8988T (cell line): ENCODE data around the gene SH3PXD2A.

Experiments used
- DNase-seq: peaks from one replicate; pipeline ENCODE4 v3.0.0; 2011

SH3PXD2A gene

DNA sequence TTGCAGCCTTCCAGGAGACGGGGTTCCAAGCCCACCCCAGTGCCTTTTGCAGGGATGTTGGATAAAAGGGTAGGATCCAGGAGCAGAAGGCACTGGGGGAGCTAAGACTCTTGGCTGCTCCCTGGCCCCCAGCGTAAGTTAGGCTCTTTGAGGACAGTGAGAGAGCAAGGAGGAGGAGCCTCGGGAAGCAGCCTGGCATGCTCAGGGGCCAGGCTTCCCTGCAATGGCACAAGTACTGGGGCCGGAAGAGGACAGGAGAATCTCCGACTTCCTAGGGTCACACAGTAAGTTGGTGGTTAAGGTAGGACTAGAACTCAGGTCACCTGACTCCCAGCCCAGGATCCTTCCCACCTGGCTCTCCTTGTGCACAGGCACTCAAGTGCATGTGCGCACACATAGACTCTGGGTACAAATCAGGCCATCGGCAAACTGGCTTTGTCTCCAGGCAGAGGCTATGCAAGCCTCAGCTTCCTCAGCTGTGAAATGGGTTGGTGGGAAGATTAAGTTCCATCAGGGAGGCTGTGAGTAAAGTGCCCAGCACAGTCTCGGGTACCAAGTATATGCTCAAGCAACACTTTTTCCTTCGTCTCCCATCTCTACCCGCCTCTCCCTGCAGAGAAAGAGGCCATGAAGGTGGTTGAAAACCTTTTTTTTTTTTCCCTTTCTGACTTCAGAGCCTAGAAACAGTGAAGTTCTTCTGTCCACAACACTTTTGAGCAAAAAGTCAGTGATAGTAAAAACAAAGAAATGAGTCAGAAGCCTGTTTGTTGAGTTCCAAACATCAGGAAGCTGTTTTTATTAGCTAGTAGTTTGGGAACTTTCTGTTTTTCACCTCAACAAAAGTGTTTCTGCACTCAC is 282.8 kb downstream of the SH3PXD2A start:
- no peak for DNase-seq

- no peak for DNase-seq
Measured at GRCh38 chr10:103571656-103571975, 283.8 kb downstream of the SH3PXD2A start.

- DNase-seq = no peak
Measured at GRCh38 chr10:103570844-103571655, 284.3 kb downstream of the SH3PXD2A start.

DNA sequence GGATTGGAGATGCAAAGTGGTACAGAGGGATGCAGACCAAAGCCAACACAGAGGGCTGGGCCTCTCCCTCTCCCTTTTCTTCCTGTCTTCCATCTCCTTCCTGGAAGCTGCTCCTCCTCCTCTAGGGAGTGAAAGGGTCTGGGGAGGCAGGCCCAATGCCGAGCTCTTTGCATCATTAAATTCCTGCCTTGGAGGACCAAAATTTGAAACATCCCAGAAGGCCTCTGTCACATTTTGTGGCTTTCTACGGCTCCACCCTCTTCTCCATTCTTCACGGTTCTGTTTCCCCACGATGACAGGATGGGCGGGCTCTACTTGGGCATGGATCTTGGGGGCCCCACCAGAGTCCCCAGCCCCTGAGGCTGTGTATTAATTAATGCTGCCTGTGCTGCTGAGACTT is 285.5 kb downstream of the SH3PXD2A start:
- DNase-seq = no peak

- DNase-seq = no peak
Measured at GRCh38 chr10:103568505-103568904, 286.9 kb downstream of the SH3PXD2A start.

GRCh38 chr10:103566536-103566935 is 288.8 kb downstream of the SH3PXD2A start:
- DNase-seq = no peak

- peak; percentile 88 for DNase-seq
Measured at GRCh38 chr10:103564776-103565520, 290.4 kb downstream of the SH3PXD2A start.

DNA sequence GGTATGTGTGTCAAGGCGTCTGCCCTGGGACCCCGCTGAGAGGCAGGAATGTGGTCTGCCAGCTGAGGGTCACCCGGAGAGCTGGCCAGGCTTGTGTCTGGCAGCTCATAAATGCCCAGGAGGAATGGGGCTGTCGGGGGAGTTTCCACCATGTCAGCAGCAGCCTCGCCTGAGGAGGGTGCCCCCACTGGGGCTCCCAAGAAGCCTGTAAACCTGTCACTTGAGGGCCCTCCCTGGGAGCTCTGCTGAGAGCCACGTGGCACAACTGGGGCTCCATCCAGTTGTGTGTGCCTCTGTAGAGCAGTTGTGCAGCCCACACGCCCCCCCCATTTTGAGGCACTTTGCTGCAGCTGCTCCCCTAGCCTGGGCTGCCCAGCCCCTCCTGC is 291.3 kb downstream of the SH3PXD2A start:
- DNase-seq = no peak

DNA sequence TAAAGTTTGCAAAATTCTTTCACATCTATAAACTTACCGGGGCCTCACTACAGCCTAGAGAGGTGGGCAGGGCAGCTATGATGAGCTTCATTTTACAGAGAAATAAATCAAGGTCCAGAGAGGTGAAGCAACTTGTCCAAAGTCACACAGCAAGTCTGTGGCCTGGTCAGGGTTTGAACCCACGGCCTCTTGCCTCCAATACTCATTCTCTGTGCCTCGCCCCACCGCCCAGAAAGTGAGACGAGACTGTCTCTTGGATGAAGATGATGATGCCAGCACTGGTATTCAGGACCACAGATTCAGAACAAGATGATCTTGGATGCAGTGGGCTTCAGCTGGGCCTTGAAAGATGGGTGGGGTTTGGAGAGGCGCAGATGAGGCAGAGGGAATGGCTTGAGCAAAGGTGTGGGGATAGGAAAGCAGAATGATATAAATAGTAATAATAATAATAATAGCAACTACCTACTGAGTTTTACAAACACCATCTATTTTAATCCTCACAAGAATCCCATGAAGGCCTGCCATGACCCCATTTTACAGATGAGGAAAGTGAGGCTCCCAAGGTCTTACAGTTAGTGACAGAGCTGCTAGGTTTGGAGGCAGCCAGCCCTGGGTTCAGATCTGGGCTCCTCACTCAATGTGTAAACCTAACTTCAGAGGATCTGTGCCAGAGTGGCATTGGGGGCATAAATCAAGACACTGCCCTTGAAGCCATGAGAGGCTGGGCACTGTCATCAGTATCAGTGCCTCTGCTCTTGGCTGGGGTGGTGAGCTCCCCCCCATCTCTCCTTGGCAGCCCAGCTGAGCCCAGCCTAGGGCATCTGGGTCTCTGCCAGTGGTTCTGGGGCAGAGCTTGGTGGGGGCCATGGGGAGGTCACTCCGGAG is 291.9 kb downstream of the SH3PXD2A start:
- DNase-seq = no peak

GRCh38 chr10:103562383-103562782 is 293.0 kb downstream of the SH3PXD2A start:
- no peak for DNase-seq

- no peak for DNase-seq
Measured at GRCh38 chr10:103560886-103561285, 294.5 kb downstream of the SH3PXD2A start.

GRCh38 chr10:103559776-103560175 is 295.6 kb downstream of the SH3PXD2A start:
- no peak for DNase-seq

DNA sequence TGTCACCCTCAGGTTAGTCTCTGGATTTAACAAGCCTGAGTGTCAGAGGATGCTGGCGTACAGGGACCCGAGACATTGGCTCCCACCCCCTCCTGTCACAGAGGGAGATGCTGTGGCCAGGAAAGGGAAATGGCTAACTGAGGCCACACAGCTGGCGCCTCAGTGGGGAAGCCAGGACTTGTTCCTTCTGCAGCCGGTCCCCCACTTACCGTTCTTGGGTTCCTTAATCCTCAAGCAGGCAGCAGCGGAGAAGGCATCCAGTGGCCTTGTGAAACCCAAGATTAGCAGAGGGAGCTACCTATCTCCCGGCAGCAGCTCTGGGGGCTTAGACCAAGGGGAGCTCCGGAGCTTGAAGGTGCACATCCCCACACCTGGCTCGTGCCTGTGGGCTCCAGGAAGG is 296.5 kb downstream of the SH3PXD2A start:
- no peak for DNase-seq

- DNase-seq = no peak
Measured at GRCh38 chr10:103557455-103557854, 297.9 kb downstream of the SH3PXD2A start.

DNA sequence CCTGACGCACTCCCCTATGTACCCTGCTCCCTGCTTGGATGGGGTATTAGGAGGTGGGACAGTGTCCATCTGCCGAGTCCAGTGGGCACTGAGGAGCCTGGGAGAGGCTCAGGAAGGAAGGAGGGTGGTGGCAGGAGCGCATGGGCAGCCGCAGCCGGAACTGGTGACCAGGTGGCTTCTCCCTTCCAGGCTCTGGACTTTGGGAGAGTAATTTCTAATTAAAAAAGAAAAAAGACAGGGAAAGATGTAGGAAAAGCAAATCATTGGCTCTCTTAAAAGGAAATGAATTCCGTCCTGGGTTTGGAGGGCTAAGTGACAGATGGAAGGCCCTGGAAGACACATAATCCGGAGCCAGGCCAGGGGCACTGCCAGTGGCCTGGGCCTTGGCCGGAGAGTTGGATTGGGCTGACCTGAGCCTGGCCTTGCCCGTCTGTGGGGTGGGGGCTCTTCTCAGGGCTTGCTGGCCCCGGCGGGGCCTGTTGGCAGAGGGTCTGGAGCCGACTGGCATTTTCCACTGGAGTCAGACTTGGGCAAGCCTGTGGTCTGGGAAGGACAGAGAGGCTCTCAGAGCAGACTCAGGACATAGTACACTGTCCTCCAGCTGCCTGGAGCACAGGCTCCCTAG is 298.9 kb downstream of the SH3PXD2A start:
- DNase-seq = no peak

DNA sequence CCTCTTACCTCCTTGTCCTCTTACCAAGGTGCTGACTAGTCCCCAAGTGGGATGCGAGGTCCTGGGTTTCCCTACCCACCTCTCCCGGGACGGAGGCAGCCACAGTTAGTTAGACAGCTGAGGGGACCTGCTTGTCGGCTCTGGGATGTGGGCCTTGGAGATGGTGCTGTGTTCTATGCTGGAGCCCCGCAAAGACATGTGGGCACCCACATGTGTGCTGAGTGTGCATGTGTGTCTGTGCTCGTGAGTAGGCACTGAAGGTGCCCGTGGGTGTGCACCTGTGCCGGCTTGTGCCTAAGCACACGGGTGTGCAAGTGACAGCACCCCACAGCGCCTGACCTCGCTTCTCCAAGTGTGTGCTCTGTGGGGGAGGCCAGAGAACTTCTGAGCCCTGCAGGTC is 299.7 kb downstream of the SH3PXD2A start:
- no peak for DNase-seq

DNA sequence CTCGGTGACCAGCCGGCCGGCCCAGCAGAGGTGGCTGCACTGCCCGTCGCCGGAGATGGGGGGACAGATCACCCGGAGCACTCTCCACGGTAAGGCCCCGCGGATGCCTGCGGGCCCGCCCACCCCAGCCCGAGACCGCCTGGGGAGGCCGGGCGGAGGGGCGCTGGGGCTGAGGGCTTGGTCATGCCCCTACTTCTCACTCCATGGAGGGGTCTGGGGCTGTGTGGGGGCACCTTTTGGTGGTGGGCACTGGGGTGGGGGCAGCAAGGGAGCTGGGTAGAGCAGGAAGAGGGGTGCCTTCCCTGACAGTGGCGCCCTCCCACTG is 300.1 kb downstream of the SH3PXD2A start:
- no peak for DNase-seq

DNA sequence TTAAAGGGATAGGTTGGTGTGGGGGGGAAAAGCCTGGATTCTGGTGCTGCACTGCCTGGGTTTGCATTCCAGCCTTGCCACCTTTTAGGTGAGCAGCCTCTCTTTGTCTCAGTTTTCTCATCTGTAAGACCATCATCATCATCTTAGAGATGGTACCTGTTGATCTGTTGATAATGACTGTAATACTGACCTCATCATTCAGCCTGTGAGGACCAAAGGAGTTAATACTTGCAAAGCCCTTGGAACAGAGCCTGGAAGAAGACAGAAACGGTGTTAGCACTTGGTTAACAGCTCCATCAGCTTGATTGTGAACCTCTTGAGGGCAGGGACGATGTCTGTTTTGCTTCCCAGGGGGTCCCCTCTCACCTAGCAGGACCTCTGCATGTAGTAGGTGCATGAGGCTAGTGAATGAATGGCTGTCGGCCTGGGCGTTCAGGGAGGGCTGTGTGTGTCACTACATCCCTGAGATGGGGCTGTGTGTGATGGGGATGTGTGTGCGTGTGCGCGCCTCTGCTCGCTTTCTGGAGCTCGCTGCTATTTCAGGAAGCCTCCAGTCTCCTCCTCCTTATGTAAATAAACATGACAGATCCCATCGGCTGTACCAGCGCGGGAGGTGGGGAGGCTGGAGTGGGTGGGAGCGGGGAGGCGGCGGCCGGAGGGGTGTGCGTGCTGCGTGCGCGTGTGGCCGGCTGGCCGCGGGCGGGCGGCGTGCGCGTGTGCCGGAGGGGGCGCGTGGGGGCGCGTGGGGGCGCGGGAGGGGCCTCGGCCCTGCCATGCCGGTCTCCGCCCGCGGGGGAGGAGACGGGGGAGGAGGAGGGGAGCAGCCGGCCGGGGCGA is 300.7 kb downstream of the SH3PXD2A start:
- no peak for DNase-seq

DNA sequence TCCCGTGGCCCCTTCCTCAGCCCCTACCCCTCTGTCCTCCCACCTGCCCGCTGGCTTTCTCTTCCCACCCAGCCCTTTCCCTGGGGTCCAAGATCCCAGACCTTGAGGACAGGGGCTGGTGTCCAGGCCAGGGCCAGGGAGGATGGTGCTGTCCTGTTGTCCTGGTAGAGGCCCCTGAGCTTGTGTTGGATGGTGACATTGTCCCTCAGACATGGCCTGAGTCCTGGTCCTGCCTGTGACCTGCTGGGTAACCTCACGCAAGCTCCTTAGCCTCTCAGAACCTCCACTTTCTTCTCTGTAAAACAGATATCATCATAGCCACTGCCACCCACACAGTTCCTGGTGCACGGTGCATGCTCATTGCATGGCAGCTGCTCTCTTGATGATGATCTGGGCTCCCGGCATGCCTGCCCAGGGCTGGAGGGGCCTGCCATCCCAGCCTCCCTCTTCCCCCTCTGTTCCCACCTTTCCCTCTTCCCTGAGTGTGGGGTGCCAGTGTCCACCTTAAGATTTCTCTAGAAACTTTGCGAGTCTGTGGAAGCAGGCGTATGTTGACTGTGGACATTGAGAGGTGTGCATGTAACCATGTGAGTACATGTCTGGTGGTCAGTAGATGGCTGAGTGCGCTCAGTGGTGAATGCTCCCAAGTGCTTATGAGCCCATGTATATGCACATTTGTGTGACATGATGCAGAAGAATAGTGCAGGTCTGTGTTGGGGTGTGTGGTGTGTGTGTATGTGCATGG is 301.5 kb downstream of the SH3PXD2A start:
- DNase-seq = peak; percentile 15
